ENCODE measurements around the gene EVPL. TPM values are rescaled to one million over a fixed set of nuclear protein-coding genes. Genes with fewer than 3 reads are reported as not detected.
A peak's percentile ranks its signal among the peaks of the same experiment; 100 is the strongest.
"Not testable (repeated sequence)": the region's sequence is repeated elsewhere in the genome, so short reads cannot be mapped to it uniquely, and the experiment has no call there.

EVPL gene
- total RNA-seq, 2 experiments from 2014 or later: 0.34 to 0.47 TPM

- POLR2A ChIA-PET; DNase-seq; H3K4me3 Mint-ChIP-seq; H3K9me3 Mint-ChIP-seq (ENCODE audit: insufficient read depth); H3K27me3 Mint-ChIP-seq (ENCODE audit: low read depth); H3K4me1 Mint-ChIP-seq (ENCODE audit: low read depth); ATAC-seq; H3K27ac Mint-ChIP-seq: not testable (repeated sequence)
- peaks cover 68% of the 10 kb centered on the region for H3K36me3 Mint-ChIP-seq (ENCODE audit: low read depth)
- CTCF ChIA-PET: interaction anchor here (3.4 kb wide), 1 partner anchor 30 kb away, joined by 11 read pairs; no protein-coding TSS in a partner anchor
Measured at GRCh38 chr17:76044475-76045007, 17.4 kb upstream of the EVPL start.

GRCh38 chr17:76042868-76043267, 15.8 kb upstream of the EVPL start:
- DNase-seq; H3K4me3 Mint-ChIP-seq; H3K4me1 Mint-ChIP-seq (ENCODE audit: low read depth); H3K9me3 Mint-ChIP-seq (ENCODE audit: insufficient read depth); POLR2A ChIA-PET; ATAC-seq; H3K27me3 Mint-ChIP-seq (ENCODE audit: low read depth); H3K27ac Mint-ChIP-seq: not testable (repeated sequence)
- CTCF ChIA-PET: interaction anchor here (0.7 kb wide), 1 partner anchor 41 kb away, joined by 3 read pairs; no protein-coding TSS in a partner anchor
- peaks cover 69% of the 10 kb centered on the region for H3K36me3 Mint-ChIP-seq (ENCODE audit: low read depth)

GRCh38 chr17:76040376-76040775, 13.3 kb upstream of the EVPL start:
- Mint-ChIP-seq H3K9me3 (ENCODE audit: insufficient read depth) (no peaks in the 10 kb centered on the region), H3K27ac (no peak overlapping the region), H3K4me3 (no peak overlapping the region), H3K27me3 (ENCODE audit: low read depth) (no peaks in the 10 kb centered on the region), H3K4me1 (ENCODE audit: low read depth) (peaks cover 13% of the 10 kb centered on the region), H3K36me3 (ENCODE audit: low read depth) (peaks cover 60% of the 10 kb centered on the region)
- CTCF ChIA-PET: no interaction called here
- ATAC-seq (no peak), DNase-seq (no peak)
- POLR2A ChIA-PET: interaction anchor here (1.7 kb wide), 1 partner anchor 11 kb away, joined by 7 read pairs; no protein-coding TSS in a partner anchor

GRCh38 chr17:76039121-76039520, 12.0 kb upstream of the EVPL start:
- Mint-ChIP-seq H3K27me3 (ENCODE audit: low read depth) (no peaks in the 10 kb centered on the region), H3K4me3 (no peak overlapping the region), H3K27ac (peak overlapping the region; percentile 36), H3K36me3 (ENCODE audit: low read depth) (peaks cover 50% of the 10 kb centered on the region), H3K9me3 (ENCODE audit: insufficient read depth) (no peaks in the 10 kb centered on the region), H3K4me1 (ENCODE audit: low read depth) (peaks cover 15% of the 10 kb centered on the region)
- no peak for DNase-seq
- ATAC-seq: no peak
- ChIA-PET POLR2A (interaction anchor here (0.6 kb wide), 1 partner anchor 11 kb away, joined by 4 read pairs; no protein-coding TSS in a partner anchor), CTCF (interaction anchor here (1.4 kb wide), 1 partner anchor 25 kb away, joined by 5 read pairs; no protein-coding TSS in a partner anchor)

GRCh38 chr17:76038050-76038449, 10.9 kb upstream of the EVPL start:
- ChIA-PET CTCF (interaction anchor here (1.0 kb wide), 1 partner anchor 9 kb away, joined by 4 read pairs; no protein-coding TSS in a partner anchor), POLR2A (interaction anchor here (1.5 kb wide), 1 partner anchor 8 kb away, joined by 4 read pairs; no protein-coding TSS in a partner anchor)
- Mint-ChIP-seq H3K27me3 (ENCODE audit: low read depth) (no peaks in the 10 kb centered on the region), H3K27ac (peak overlapping the region; percentile 13), H3K9me3 (ENCODE audit: insufficient read depth) (no peaks in the 10 kb centered on the region), H3K36me3 (ENCODE audit: low read depth) (peaks cover 39% of the 10 kb centered on the region), H3K4me1 (ENCODE audit: low read depth) (peaks cover 15% of the 10 kb centered on the region), H3K4me3 (no peak overlapping the region)
- DNase-seq (no peak), ATAC-seq (no peak)

GRCh38 chr17:76036497-76037261, 9.6 kb upstream of the EVPL start:
- no peak for ATAC-seq
- peaks cover 37% of the 10 kb centered on the region for H3K36me3 Mint-ChIP-seq (ENCODE audit: low read depth)
- H3K4me1 Mint-ChIP-seq (ENCODE audit: low read depth): peaks cover 17% of the 10 kb centered on the region
- no peak for DNase-seq
- H3K27me3 Mint-ChIP-seq (ENCODE audit: low read depth): no peaks in the 10 kb centered on the region
- H3K4me3 Mint-ChIP-seq: no peak overlapping the region
- H3K9me3 Mint-ChIP-seq (ENCODE audit: insufficient read depth): no peaks in the 10 kb centered on the region
- ChIA-PET CTCF (interaction anchor here (1.3 to 1.5 kb wide), 2 partner anchors 23 to 32 kb away, joined by 6 to 9 read pairs; no protein-coding TSS in a partner anchor), POLR2A (no interaction called here)
- no peak overlapping the region for H3K27ac Mint-ChIP-seq

- peaks cover 22% of the 10 kb centered on the region for H3K4me1 Mint-ChIP-seq (ENCODE audit: low read depth)
- H3K27ac Mint-ChIP-seq: no peak overlapping the region
- ATAC-seq (no peak), DNase-seq (no peak)
- H3K9me3 Mint-ChIP-seq (ENCODE audit: insufficient read depth): no peaks in the 10 kb centered on the region
- no peak overlapping the region for H3K4me3 Mint-ChIP-seq
- H3K27me3 Mint-ChIP-seq (ENCODE audit: low read depth): no peaks in the 10 kb centered on the region
- CTCF ChIA-PET: interaction anchor here (0.9 to 3.0 kb wide), 5 partner anchors 20 to 34 kb away, joined by 3 to 19 read pairs (median 4); partner anchors contain the start of gene CDK3
- peaks cover 25% of the 10 kb centered on the region for H3K36me3 Mint-ChIP-seq (ENCODE audit: low read depth)
- POLR2A ChIA-PET: no interaction called here
Measured at GRCh38 chr17:76034428-76035350, 7.6 kb upstream of the EVPL start.

- DNase-seq: no peak
- ChIA-PET POLR2A (interaction anchor here (0.6 to 1.2 kb wide), 2 partner anchors 39 to 258 kb away, joined by 3 read pairs; partner anchors contain the start of gene SRP68), CTCF (interaction anchor here (3.0 kb wide), 1 partner anchor 19 kb away, joined by 19 read pairs; no protein-coding TSS in a partner anchor)
- no peak for ATAC-seq
- H3K4me1 Mint-ChIP-seq (ENCODE audit: low read depth): peaks cover 35% of the 10 kb centered on the region
- H3K36me3 Mint-ChIP-seq (ENCODE audit: low read depth): peaks cover 9% of the 10 kb centered on the region
- H3K27ac Mint-ChIP-seq: no peak overlapping the region
- no peaks in the 10 kb centered on the region for H3K9me3 Mint-ChIP-seq (ENCODE audit: insufficient read depth)
- H3K27me3 Mint-ChIP-seq (ENCODE audit: low read depth): no peaks in the 10 kb centered on the region
- no peak overlapping the region for H3K4me3 Mint-ChIP-seq
Measured at GRCh38 chr17:76033139-76033538, 6.0 kb upstream of the EVPL start.

- DNase-seq: no peak
- ATAC-seq: no peak
- POLR2A ChIA-PET: interaction anchor here (1.2 kb wide), 1 partner anchor 40 kb away, joined by 3 read pairs; the partner anchor contains the start of gene SRP68
- Mint-ChIP-seq H3K36me3 (ENCODE audit: low read depth) (peaks cover 7% of the 10 kb centered on the region), H3K27me3 (ENCODE audit: low read depth) (no peaks in the 10 kb centered on the region), H3K27ac (no peak overlapping the region), H3K4me1 (ENCODE audit: low read depth) (peaks cover 32% of the 10 kb centered on the region), H3K9me3 (ENCODE audit: insufficient read depth) (no peaks in the 10 kb centered on the region), H3K4me3 (no peak overlapping the region)
- CTCF ChIA-PET: interaction anchor here (0.7 to 3.0 kb wide), 4 partner anchors 18 to 266 kb away, joined by 3 to 19 read pairs (median 3); no protein-coding TSS in a partner anchor
Measured at GRCh38 chr17:76032780-76033108, 5.6 kb upstream of the EVPL start.

GRCh38 chr17:76032073-76032779, 5.1 kb upstream of the EVPL start:
- H3K9me3 Mint-ChIP-seq (ENCODE audit: insufficient read depth): no peaks in the 10 kb centered on the region
- H3K27ac Mint-ChIP-seq: no peak overlapping the region
- no peak overlapping the region for H3K4me3 Mint-ChIP-seq
- ATAC-seq (no peak), DNase-seq (no peak)
- H3K36me3 Mint-ChIP-seq (ENCODE audit: low read depth): peaks cover 7% of the 10 kb centered on the region
- H3K4me1 Mint-ChIP-seq (ENCODE audit: low read depth): peaks cover 30% of the 10 kb centered on the region
- H3K27me3 Mint-ChIP-seq (ENCODE audit: low read depth): no peaks in the 10 kb centered on the region
- ChIA-PET POLR2A (interaction anchor here (1.2 kb wide), 1 partner anchor 40 kb away, joined by 3 read pairs; the partner anchor contains the start of gene SRP68), CTCF (interaction anchor here (0.7 to 3.5 kb wide), 5 partner anchors 17 to 267 kb away, joined by 3 to 36 read pairs (median 3); no protein-coding TSS in a partner anchor)

- POLR2A ChIA-PET: no interaction called here
- no peak for DNase-seq
Measured at GRCh38 chr17:76026714-76027158, 370 bp downstream of the EVPL start.

More at GRCh38 chr17:76026714-76027158, 370 bp downstream of the EVPL start:
- peaks cover 20% of the 10 kb centered on the region for H3K4me1 Mint-ChIP-seq (ENCODE audit: low read depth)
- no peak overlapping the region for H3K4me3 Mint-ChIP-seq
- peaks cover 2% of the 10 kb centered on the region for H3K36me3 Mint-ChIP-seq (ENCODE audit: low read depth)
- ATAC-seq: no peak
- H3K27me3 Mint-ChIP-seq (ENCODE audit: low read depth): no peaks in the 10 kb centered on the region
- H3K27ac Mint-ChIP-seq: no peak overlapping the region
- CTCF ChIA-PET: no interaction called here
- H3K9me3 Mint-ChIP-seq (ENCODE audit: insufficient read depth): no peaks in the 10 kb centered on the region

Data from activated CD8-positive, alpha-beta T cell treated with anti-CD3 and anti-CD28 coated beads, Interleukin-2, amount 10 ng/mL, durations not matched to agents 7 days and 5 days (primary cell).